Activated CD4-positive, CD25-positive, alpha-beta regulatory T cell treated with anti-CD3 and anti-CD28 coated beads, Interleukin-2, amount 50 U/mL, for 72 hours (primary cell): ENCODE results near the gene NDUFAB1.
A peak's percentile ranks its signal among the peaks of the same experiment; 100 is the strongest.
"Not testable (repeated sequence)": the region's sequence is repeated elsewhere in the genome, so short reads cannot be mapped to it uniquely, and the experiment has no call there.

Source experiments
- DNase-seq: peaks from one replicate; pipeline ENCODE4 v3.0.0; 2021

The NDUFAB1 gene

GRCh38 chr16:23583271-23583670 lies 12.8 kb downstream of the NDUFAB1 start:
- DNase-seq, result not testable (repeated sequence)

- DNase-seq, result no peak
These were observed 14.4 kb downstream of the NDUFAB1 start for GRCh38 chr16:23581764-23582163.

GRCh38 chr16:23580391-23580790 lies 15.7 kb downstream of the NDUFAB1 start:
- no peak for DNase-seq

- no peak for DNase-seq
These were observed 16.7 kb downstream of the NDUFAB1 start for GRCh38 chr16:23579371-23579770.

- no peak for DNase-seq
These were observed 17.9 kb downstream of the NDUFAB1 start for GRCh38 chr16:23578101-23578830.

- no peak for DNase-seq
These were observed 18.6 kb downstream of the NDUFAB1 start for GRCh38 chr16:23577493-23577892.

- DNase-seq, result no peak
These were observed 20.3 kb downstream of the NDUFAB1 start for GRCh38 chr16:23575834-23576233.

- DNase-seq, result no peak
These were observed 22.3 kb downstream of the NDUFAB1 start for GRCh38 chr16:23573817-23574216.

- no peak for DNase-seq
These were observed 23.7 kb downstream of the NDUFAB1 start for GRCh38 chr16:23572394-23572793.

GRCh38 chr16:23571895-23572294 lies 24.2 kb downstream of the NDUFAB1 start:
- DNase-seq, result no peak

- DNase-seq, result no peak
These were observed 25.0 kb downstream of the NDUFAB1 start for GRCh38 chr16:23570992-23571632.

GRCh38 chr16:23567602-23568001 lies 28.5 kb downstream of the NDUFAB1 start:
- DNase-seq, result no peak

- no peak for DNase-seq
These were observed 29.4 kb downstream of the NDUFAB1 start for GRCh38 chr16:23566724-23567123.

GRCh38 chr16:23564575-23565363 lies 31.3 kb downstream of the NDUFAB1 start:
- DNase-seq, result no peak

GRCh38 chr16:23563186-23563585 lies 32.9 kb downstream of the NDUFAB1 start:
- no peak for DNase-seq

GRCh38 chr16:23562505-23562904 lies 33.6 kb downstream of the NDUFAB1 start:
- DNase-seq, result no peak

- DNase-seq, result no peak
These were observed 34.5 kb downstream of the NDUFAB1 start for GRCh38 chr16:23561586-23561985.

GRCh38 chr16:23557779-23558702 lies 38.1 kb downstream of the NDUFAB1 start:
- no peak for DNase-seq

GRCh38 chr16:23556881-23557778 lies 39.0 kb downstream of the NDUFAB1 start, which contains the start of the genes EARS2 and UBFD1:
Gene EARS2 (minus strand): TSS chr16:23557350. CDS start chr16:23557343, 7 bp downstream.
Gene UBFD1 (plus strand): TSS chr16:23557727. CDS start chr16:23557743, 16 bp downstream.
- DNase-seq, result peak; percentile 95

- no peak for DNase-seq
These were observed 41.6 kb downstream of the NDUFAB1 start for GRCh38 chr16:23554536-23554935.

- DNase-seq, result no peak
These were observed 44.0 kb downstream of the NDUFAB1 start for GRCh38 chr16:23552161-23552560.
